Measurements from ENCODE around the gene DIP2C. TPM values are rescaled to one million over a fixed set of nuclear protein-coding genes. Genes with fewer than 3 reads are reported as not detected.
A peak's percentile ranks its signal among the peaks of the same experiment; 100 is the strongest.

The DIP2C gene
- total RNA-seq, 2 donors from 2014 or later = 13.0 to 13.7 TPM

GRCh38 chr10:384538-385305 is 304.7 kb downstream of the DIP2C start:
- no peak for DNase-seq
- H3K4me1 Mint-ChIP-seq = peaks cover 6% of the 10 kb centered on the region
- Histone ChIP-seq H3K4me3 (ENCODE audit: low read length) (no peak overlapping the region), H3K36me3 (ENCODE audit: control insufficient read depth, insufficient read depth, low read length) (peaks cover 43% of the 10 kb centered on the region), H3K9me3 (ENCODE audit: control insufficient read depth, low read length) (no peaks in the 10 kb centered on the region), H3K4me1 (ENCODE audit: control insufficient read depth, insufficient read depth, low read length) (no peaks in the 10 kb centered on the region), H3K27me3 (ENCODE audit: control insufficient read depth, insufficient read depth, low read length, poor library complexity, severe bottlenecking) (no peaks in the 10 kb centered on the region), H3K9ac (ENCODE audit: extremely low read depth, low read length, poor library complexity, severe bottlenecking) (no peak overlapping the region), H3K27ac (ENCODE audit: low read depth, low read length) (no peak overlapping the region)
- WGBS, 2 experiments (ENCODE audit: insufficient coverage in 1 of 2, insufficient read length in 1 of 2) = 94 to 95% methylated on average over 22 to 27 of the region's 27 CpGs
- H3K27me3 Mint-ChIP-seq (ENCODE audit: insufficient read depth) = no peaks in the 10 kb centered on the region
- TF ChIP-seq CTCF (conservative IDR thresholded peaks at IDR 0.05) = no peak
- no peak overlapping the region for H3K4me3 Mint-ChIP-seq
- no peaks in the 10 kb centered on the region for H3K9me3 Mint-ChIP-seq
- peaks cover 41% of the 10 kb centered on the region for H3K36me3 Mint-ChIP-seq (ENCODE audit: low read depth)
- H3K27ac Mint-ChIP-seq = no peak overlapping the region

- Histone ChIP-seq H3K9me3 (ENCODE audit: control insufficient read depth, low read length) (no peaks in the 10 kb centered on the region), H3K27ac (ENCODE audit: low read depth, low read length) (no peak overlapping the region), H3K27me3 (ENCODE audit: control insufficient read depth, insufficient read depth, low read length, poor library complexity, severe bottlenecking) (no peaks in the 10 kb centered on the region), H3K4me3 (ENCODE audit: low read length) (no peak overlapping the region), H3K9ac (ENCODE audit: extremely low read depth, low read length, poor library complexity, severe bottlenecking) (no peak overlapping the region), H3K36me3 (ENCODE audit: control insufficient read depth, insufficient read depth, low read length) (peaks cover 39% of the 10 kb centered on the region), H3K4me1 (ENCODE audit: control insufficient read depth, insufficient read depth, low read length) (no peaks in the 10 kb centered on the region)
- H3K4me1 Mint-ChIP-seq = peaks cover 5% of the 10 kb centered on the region
- WGBS, 2 experiments (ENCODE audit: insufficient coverage in 1 of 2, insufficient read length in 1 of 2) = 92 to 97% methylated on average over 4 to 6 of the region's 6 CpGs
- H3K36me3 Mint-ChIP-seq (ENCODE audit: low read depth) = peaks cover 39% of the 10 kb centered on the region
- no peaks in the 10 kb centered on the region for H3K9me3 Mint-ChIP-seq
- H3K27me3 Mint-ChIP-seq (ENCODE audit: insufficient read depth) = no peaks in the 10 kb centered on the region
- H3K27ac Mint-ChIP-seq = no peak overlapping the region
- no peak for DNase-seq
- no peak for TF ChIP-seq CTCF (conservative IDR thresholded peaks at IDR 0.05)
- no peak overlapping the region for H3K4me3 Mint-ChIP-seq
These were observed 305.9 kb downstream of the DIP2C start for GRCh38 chr10:383519-383918.

GRCh38 chr10:381805-382204 is 307.7 kb downstream of the DIP2C start:
- H3K27me3 ChIP-seq (ENCODE audit: control insufficient read depth, insufficient read depth, low read length, poor library complexity, severe bottlenecking) = no peaks in the 10 kb centered on the region
- Mint-ChIP-seq H3K27ac (peak overlapping the region; percentile 7), H3K4me1 (no peaks in the 10 kb centered on the region), H3K4me3 (no peak overlapping the region), H3K36me3 (ENCODE audit: low read depth) (peaks cover 36% of the 10 kb centered on the region), H3K27me3 (ENCODE audit: insufficient read depth) (no peaks in the 10 kb centered on the region), H3K9me3 (no peaks in the 10 kb centered on the region)
- no peak overlapping the region for H3K27ac ChIP-seq (ENCODE audit: low read depth, low read length)
- WGBS, 2 experiments (ENCODE audit: insufficient coverage in 1 of 2, insufficient read length in 1 of 2) = 90 to 93% methylated on average over 7 of the region's 7 CpGs
- no peak overlapping the region for H3K4me3 ChIP-seq (ENCODE audit: low read length)
- H3K4me1 ChIP-seq (ENCODE audit: control insufficient read depth, insufficient read depth, low read length) = no peaks in the 10 kb centered on the region
- no peak for DNase-seq
- H3K9me3 ChIP-seq (ENCODE audit: control insufficient read depth, low read length) = no peaks in the 10 kb centered on the region
- no peak for TF ChIP-seq CTCF (conservative IDR thresholded peaks at IDR 0.05)
- H3K9ac ChIP-seq (ENCODE audit: extremely low read depth, low read length, poor library complexity, severe bottlenecking) = no peak overlapping the region
- peaks cover 48% of the 10 kb centered on the region for H3K36me3 ChIP-seq (ENCODE audit: control insufficient read depth, insufficient read depth, low read length)
